ENCODE data around the gene TMEM263.
A peak's percentile ranks its signal among the peaks of the same experiment; 100 is the strongest.
"Not testable (repeated sequence)": the region's sequence is repeated elsewhere in the genome, so short reads cannot be mapped to it uniquely, and the experiment has no call there.

Gene TMEM263

DNA sequence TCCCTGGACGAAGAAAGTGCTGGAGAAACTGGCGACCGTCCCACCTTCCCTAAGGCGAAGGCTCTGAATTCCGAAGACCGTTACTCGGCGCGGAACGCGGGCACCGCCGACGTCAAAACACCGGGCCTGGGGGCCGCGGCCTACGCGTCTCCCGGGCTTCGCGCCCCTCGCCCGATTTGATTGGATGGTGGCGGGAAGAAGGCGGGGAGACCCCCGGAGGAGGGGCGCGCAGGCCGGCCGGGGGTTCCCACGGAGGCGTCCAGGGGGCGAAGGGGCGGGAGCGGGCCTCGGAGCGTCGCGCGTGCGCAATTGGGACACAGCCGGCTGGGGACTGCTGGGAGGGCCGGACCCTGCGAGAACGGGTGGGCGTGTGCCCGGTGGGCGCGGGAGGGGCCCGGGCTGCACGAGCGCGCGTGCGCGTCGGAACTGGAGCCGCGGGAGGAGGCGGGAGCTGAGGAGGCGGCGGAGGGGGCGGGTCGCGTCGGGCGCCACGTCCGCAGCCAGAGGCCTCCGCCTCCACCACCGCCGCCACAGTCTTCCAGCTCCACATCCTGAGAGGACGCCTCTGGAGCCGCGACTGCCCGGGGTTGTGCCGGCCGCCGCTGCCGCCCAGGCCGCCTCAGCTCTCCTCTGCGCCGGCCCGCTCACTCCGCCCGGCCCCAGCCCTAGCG is at the start of gene TMEM263:
TSS of gene TMEM263 (plus strand) at position 531 of the 671 bp plus-strand sequence. CDS start 11,210 bp downstream, outside the sequence.
- peak; percentile 79 for DNase-seq (ENCODE audit: low read depth)

DNA sequence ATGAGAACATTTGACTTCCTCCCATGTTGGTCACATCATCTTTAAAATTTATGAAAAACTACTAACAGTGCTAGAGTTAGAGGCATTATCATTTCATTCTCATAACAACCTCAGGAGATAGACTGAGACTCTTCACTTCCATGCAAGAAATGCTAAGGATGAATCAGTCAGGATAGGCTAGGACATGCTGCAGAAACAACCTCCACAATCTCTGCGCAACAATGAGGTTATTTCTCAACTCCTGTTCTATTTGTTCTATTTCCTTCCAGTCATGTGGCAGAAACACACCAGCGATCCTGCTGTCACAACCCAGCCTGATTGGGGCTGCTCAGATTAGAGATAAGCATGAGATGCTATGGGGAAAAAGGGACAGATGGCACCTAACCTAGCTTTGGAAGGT is 49.0 kb upstream of the TMEM263 start:
- no peak for DNase-seq (ENCODE audit: low read depth)

DNA sequence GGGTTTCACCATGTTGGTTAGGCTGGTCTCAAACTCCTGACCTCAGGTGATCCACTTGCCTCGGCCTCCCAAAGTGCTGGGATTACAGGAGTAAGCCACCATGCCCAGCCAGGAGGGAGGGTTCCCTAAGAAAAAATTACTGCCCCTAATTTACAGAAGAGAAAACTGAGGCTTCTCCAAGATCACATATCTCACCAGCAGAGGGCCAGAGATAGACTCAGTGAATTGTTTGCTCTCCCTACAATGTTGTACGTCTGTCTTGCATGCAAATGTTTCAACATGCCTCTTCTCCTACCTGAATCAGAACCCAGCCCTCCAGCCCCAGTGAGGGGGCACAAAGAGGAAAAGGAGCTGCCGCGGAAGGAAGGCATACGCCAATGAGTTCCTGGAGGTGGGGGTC is 48.3 kb upstream of the TMEM263 start:
- DNase-seq (ENCODE audit: low read depth), result no peak

DNA sequence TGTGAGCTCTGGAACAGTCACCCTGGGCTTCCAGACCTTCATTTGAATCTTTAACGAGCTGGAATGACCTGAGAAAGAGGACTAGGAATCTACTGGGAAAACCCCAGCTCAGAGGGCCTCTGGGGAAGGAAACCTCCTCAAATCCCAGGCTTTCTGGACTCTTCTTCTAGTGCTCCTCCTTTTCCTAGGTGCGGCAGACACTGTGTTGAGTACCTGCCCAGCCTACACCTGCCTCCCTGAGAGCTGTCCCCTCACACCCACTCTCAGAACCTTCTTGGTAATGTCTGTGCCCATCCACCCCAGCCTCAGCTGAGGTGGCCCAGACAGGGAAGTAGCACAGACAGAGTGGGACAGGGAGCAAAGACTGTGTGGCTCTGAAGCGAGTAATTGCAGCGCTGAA is 47.9 kb upstream of the TMEM263 start:
- no peak for DNase-seq (ENCODE audit: low read depth)

DNA sequence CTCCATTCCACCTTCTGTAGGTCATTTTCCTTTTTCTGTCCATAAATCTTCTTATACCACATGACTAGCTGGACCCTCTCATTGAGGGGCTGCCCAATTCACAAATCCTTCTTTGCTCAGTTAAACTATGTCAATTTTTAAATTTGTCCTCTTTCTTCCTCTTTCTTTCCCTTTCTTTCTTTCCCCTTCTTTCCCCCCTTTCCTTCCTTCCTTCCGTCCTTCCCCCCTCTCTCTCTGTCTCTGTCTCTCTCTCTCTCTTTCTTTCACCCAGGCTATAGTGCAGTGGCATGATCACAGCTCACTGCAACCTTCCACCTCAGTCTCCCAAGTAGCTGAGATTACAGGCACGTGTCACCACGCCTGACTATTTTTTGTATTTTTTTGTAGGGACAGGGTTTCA is 47.1 kb upstream of the TMEM263 start:
- DNase-seq (ENCODE audit: low read depth), result no peak

DNA sequence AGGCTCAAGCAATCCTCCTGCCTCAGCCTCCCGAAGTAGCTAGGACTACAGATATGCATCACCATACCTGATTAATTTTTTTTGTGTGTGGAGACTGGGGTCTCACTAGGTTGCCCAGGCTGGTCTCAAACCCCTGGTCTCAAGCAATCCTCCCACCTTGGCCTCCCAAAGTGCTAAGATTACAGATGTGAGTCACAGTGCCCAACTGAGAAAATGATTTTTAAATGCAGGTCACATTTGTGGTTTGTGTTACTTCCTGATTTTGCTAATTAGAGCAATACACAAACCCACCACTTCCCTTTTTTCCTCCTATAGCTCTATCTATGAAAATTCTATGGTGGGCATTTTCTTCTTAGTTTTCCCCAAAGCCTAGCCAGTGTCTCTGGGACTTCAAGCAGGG is 45.5 kb upstream of the TMEM263 start:
- no peak for DNase-seq (ENCODE audit: low read depth)

DNA sequence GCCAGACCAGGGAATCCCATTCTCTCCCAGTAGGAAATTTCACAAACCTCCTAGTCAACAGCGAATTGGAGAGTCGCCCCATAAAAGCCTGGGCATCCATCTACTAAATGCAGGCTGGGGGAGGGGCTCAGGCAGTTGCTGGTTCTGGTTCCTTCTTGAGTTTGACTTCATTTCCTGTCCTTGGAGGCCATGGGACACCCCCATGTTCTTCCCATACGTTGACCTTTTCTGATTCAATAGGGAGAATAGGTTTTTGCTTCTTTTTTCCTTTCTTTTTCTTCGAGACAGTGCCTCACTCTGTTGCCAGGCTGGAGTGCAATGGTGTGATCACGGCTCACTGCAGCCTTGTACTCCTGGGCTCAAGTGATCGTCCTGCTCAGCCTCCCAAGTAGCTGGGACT is 44.1 kb upstream of the TMEM263 start:
- DNase-seq (ENCODE audit: low read depth), result no peak

DNA sequence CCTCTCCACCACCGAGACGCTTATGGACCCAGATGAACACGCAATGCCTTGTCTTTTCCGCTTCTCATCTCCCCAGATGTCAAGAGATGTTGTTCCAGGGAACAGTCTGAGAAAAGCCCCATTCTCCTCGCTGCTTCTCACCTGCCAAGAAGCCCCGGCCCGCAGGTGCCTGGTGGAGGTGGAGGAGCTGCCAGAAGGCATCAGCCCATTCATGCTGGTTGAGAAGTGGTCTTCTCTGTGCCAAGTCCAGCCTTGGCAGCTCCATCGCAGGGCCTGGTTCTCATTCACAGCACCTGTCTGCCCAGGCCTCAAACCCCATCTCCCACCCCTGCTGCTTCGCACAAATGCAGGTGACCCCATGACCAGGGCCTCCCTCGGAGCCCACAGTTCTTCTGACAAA is 42.3 kb upstream of the TMEM263 start:
- no peak for DNase-seq (ENCODE audit: low read depth)

DNA sequence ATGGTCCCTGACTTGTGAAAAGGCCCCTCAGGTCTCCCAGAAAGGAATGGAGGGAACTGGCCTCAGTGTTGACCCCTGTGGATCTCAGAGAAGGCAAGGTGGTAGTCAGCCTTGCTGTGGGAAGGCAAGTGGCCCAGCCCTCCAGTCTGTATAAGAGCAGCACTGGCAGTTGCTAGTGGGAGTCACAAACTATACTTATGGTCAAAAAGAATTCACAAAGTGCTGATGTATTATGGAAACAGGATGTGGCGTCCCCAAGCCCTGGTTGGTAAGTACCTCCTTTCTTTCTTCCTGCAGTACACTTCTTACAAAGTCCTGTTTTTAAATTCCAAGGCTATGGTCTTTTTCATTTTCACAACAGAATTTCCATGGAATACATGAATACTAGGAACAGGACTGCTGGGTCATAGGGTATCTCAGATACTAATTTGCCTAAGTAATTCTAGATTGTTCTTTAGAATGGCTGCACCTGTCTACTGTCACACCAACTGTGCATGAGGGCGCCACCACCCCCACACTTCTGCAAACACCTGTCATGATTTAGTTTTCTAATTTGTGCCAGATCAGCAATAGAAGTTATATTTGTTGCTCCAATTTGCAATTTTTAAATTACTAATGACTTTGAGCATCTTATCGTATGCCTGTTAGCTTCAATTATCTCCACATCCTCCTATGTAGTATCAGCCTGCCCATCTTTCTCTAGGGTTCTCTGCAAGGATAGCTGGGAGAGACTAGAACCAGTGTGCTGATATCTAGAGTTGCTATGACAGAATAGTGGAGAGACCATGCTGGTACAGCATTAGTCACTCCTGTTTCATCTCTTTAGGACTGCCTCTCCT is 40.7 kb upstream of the TMEM263 start:
- DNase-seq (ENCODE audit: low read depth), result no peak

DNA sequence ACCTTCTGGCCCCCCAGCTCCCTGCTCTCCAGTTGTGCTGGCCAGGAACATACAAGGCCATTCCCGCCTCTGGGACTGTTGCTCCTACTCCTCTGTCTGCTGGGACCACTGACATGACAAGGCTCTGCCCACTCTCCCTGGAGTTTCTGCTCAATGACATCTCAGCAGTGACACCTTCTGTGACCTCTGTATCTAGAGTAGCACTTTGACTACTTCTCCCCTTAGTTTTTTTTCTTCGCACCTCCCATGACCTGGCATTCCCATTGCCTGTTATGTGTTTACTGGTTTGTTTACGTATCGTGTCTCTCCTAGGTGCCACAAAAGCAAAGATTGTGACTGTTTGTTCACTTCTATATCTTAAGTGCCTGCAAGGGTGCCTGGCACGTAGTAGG is 40.1 kb upstream of the TMEM263 start:
- DNase-seq (ENCODE audit: low read depth), result no peak

DNA sequence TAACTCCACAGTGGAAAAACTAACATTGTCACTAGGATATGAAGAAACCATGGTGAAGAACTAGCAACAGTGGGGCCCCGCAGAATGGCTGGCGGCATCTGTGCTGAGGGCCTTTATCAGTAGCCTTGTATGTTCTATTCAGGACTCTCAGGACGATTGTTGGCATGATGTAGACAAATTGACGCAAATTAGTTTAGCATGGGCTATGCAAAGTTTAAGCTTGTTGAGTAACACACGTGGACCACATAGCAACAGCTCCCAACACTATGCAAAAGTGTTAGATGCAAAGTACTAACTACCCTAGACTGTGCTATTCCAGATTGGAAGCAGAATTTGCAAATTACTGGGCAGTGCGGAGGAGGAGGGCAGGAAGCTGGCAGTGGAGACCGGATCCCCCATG is 38.2 kb upstream of the TMEM263 start:
- no peak for DNase-seq (ENCODE audit: low read depth)

DNA sequence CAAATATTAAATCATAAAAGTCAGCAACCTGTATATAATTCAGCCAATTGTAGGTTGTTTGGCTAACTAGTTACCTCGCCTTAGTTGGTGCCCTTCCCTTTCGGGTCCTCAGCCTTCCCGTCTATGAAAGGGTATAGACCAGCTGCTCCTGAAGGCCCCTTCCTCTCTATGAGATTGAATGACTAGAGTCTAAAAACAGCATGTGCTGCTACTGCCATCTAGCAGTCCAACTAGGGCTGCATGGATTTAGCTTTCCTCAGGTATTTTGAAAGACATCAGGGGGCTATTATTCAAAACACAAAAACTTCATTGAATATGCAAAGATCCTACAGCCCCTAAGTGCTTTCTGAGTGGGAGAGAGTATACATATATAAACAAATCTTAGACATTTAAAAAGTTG is 37.0 kb upstream of the TMEM263 start:
- DNase-seq (ENCODE audit: low read depth), result no peak

DNA sequence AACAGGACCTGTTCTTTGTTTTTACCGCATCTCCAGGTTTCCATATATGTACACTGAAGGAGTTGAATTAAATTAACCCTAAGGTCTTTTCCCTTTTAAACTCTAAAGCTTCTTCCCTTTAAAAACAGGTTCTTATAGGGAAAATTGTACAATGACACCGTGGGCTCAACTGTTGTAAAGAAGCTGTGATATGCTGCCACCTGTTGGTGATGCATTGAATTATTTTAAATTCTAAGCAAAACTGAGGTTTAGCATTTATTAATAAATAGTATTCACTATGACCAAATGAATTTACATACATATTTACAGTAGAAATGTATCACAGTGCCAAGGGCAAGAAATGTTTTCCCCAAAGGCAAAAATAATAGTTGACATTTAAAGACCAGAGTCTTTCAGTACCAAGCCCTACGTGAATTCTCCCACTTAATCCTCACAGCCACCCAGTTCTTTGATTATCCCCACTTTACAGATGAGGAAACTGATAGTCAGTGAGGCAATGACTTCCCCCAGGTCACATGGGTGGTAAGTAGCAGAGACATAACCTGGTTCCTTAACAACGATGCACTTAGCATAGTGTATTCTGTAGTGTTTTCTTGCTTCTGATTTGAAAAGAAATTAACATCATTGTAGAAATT is 35.7 kb upstream of the TMEM263 start:
- no peak for DNase-seq (ENCODE audit: low read depth)

DNA sequence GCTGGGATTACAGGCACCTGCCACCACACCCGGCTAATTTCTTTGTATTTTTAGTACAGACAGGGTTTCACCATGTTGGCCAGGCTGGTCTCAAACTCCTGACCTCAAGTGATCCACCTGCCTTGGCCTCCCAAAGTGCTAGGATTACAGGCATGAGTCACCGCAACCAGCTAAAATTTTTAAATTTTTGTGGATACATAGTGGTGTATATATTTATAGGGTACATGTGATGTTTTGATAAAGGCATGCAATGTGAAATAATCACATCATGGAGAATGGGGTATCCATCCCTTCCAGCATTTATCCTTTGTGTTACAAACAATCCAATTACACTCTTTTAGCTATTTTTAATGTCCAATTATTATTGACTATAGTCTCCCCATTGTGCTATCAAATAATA is 33.7 kb upstream of the TMEM263 start:
- not testable (repeated sequence) for DNase-seq (ENCODE audit: low read depth)

DNA sequence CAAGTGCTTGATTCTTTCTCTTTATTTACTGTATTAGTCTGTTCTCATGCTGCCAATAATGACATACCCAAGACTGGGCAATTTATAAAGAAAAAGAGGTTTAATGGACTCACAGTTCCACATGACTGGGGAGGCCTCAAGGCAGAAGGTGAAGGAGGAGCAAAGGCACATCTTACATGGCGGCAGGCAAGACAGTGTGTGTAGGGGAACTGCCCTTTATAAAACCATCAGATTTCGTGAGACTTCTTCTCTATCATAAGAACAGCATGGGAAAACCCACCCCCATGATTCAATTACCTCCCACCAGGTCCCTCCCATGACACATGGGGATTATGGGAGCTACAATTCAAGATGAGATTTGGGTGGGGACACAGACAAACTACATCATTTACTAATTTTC is 32.1 kb upstream of the TMEM263 start:
- DNase-seq (ENCODE audit: low read depth), result not testable (repeated sequence)

DNA sequence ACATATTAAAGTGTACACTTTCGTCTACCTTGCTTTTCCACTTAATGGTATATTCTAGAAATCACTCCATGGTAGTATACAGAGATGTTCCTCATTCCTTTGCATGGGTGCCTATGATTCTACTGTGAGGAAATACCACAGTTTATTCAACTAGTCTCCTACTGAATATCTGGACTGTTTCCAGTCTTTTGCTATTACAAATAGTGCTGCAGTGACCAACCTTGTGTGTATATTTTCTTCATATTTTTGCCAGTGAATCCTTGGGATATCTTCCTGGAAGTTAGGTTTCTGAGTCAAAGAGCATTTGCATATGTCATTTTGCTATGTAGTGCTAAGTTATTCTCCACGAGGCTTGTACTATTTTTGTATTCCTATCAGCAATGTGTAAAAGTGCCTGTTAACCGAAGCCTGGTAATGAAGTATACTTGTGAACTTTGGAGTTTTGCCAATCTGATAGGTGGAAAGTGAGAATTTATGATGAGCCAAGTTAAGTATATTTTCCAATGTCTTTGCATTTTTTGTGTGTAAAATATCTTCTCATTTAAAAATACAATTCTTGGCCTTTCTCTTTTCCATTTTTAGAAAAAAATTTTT is 31.3 kb upstream of the TMEM263 start:
- DNase-seq (ENCODE audit: low read depth), result no peak

DNA sequence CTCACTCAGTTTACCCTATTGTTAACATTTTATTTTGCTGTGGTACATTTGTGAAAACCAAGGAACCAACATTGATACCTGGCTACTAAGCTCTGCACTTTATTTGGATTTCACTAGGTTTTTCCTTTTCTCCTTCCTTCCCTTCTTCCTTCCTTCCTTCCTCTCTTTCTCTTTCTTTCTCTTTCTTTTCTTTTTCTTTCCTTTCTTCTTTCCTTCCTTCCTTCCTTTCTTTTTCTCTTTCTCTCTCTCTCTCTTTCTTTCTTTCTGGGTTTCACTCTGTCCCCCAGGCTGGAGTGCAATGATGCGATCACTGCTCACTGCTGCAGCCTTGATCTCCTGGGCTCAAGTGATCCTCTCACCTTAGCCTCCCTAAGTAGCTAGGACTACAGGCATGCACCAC is 29.1 kb upstream of the TMEM263 start:
- DNase-seq (ENCODE audit: low read depth), result no peak

DNA sequence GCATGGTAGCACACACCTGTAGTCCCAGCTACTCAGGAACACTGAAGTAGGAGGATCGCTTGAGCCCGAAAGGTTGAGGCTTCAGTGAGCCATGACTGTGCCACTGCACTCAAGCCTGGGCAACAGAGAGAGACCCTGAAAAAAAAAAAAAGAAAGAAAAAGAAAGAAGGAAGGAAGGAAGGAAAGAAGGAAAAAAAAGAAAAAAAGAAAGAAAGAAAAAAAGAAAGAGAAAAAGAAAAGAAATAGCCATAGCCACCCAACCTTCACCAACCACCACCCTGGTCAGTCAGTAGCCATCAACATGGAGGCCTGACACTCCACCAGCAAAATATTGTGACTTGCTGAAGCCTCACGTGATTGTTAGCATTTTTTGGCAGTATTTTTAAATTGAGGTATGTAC is 21.4 kb upstream of the TMEM263 start:
- no peak for DNase-seq (ENCODE audit: low read depth)

DNA sequence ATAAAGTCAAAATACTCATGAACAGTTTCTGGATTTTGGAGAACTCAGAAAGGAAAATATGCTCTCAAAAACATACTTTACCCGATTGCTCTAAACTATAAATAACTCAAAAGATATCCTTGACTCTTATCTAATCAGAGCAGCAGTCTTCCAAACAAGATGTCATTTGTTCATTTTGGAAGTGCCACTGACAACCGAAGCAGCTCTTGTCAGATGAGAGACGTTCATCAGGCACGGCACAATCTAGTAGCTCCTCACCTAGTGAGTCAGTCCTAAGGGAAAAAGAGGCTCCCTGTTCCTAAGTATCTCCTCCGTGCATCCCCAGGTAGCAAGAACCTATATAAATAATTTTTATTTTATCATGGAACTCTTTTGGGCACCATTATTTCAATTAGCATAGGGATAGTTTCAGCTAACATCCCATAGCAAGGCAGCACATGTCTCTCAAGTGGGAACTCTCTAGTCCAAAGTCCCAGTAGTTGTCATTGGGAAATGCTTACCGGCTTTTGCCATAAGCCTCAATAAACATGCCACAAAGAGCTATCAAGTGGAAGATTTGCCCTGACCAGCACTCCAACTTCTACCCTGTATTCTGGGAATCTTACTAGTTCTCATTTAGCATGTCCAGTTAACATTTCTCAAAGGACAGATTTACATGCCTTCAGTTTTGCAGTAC is 14.1 kb upstream of the TMEM263 start:
- no peak for DNase-seq (ENCODE audit: low read depth)

DNA sequence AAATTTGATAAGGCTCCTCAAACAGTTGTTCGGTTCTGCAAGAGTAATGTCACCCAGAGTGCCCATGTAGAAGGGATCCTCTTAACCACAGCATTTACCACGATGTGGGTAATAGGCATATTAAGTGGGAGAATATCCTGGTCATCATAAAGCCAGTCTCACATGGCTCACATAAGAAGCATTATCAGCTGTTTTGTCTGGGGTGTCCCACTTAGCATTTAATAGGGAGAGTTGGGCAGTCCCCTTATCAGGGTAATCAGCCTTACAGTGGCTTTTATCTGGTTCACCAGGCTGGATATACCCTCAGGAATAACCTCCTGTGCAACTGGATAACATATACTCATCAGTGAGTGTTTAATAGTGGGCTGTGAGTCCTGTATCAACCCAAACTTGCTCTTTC is 12.9 kb upstream of the TMEM263 start:
- DNase-seq (ENCODE audit: low read depth), result no peak

DNA sequence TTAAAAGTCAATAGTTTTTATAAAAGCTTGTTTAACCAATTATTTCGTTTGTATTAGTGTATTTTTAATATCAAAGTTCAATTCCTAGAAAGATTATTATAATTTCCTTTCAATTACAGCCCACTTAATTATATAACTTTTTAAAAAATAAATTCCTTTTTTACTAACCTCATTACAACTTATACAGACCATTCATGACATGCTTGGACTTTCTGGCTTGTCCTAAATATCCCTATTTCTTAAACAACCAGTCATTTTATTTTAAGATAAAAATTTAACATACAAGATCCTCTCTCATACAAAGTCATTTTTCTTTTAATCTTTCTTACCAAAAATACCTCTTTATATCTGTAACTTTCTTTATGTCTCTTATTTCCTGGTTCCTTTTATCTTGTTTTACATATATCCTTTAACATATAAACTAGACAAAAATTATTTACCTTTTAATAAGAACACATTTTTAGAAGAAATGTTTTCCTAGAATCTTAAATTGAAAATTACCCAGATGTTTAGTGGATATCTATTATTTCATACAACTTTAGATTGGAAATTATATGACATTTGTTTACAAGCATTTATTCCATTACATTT is 10.4 kb upstream of the TMEM263 start:
- no peak for DNase-seq (ENCODE audit: low read depth)

DNA sequence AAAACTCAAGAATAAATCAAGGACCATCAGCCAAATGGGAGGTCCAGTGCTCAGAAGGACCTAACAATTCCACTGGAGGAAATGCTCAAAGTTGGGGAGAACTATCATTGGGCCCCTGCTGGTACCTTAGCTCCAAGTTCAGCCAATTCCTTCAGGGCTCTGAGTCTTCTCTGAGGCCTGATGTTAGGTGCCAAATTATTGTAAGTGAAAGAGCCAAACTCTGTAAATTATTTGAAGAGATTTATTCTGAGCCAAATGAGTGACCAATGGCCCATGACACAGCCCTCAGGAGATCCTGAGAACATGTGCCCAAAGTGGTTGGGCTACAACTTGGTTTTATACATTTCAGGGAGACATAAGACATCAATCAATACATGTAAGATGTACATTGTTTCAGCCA is 8.2 kb upstream of the TMEM263 start:
- DNase-seq (ENCODE audit: low read depth), result no peak
